Activated T-helper 9 cell treated with anti-CD3 and anti-CD28 coated beads, Interleukin-2, amount 50 U/mL, for 16 hours (primary cell): ENCODE results near the gene GLB1L2.

ENCODE experiments used
- DNase-seq: peaks from one replicate; pipeline ENCODE4 v3.0.0-alpha.2; 2020; ENCODE audit warnings: low read depth

GLB1L2 gene

GRCh38 chr11:134405436-134405835 lies 73.6 kb downstream of the GLB1L2 start:
- no peak for DNase-seq

- DNase-seq: no peak
Observed at GRCh38 chr11:134405841-134406240, 74.1 kb downstream of the GLB1L2 start.

GRCh38 chr11:134406264-134407185 lies 74.7 kb downstream of the GLB1L2 start:
- no peak for DNase-seq

GRCh38 chr11:134407321-134407828 lies 75.6 kb downstream of the GLB1L2 start:
- DNase-seq: no peak

- DNase-seq: no peak
Observed at GRCh38 chr11:134407923-134408322, 76.1 kb downstream of the GLB1L2 start.

GRCh38 chr11:134409552-134410429 lies 78.0 kb downstream of the GLB1L2 start:
- no peak for DNase-seq

- no peak for DNase-seq
Observed at GRCh38 chr11:134410766-134411165, 79.0 kb downstream of the GLB1L2 start.

GRCh38 chr11:134412203-134413042 lies 80.6 kb downstream of the GLB1L2 start, which contains the start of gene B3GAT1:
B3GAT1 (minus strand) TSS chr11:134412242; CDS start chr11:134387659, 24,583 bp downstream.
- no peak for DNase-seq

- no peak for DNase-seq
Observed at GRCh38 chr11:134413043-134413825, 81.4 kb downstream of the GLB1L2 start.

- DNase-seq: no peak
Observed at GRCh38 chr11:134413826-134414731, 82.3 kb downstream of the GLB1L2 start.

- DNase-seq: no peak
Observed at GRCh38 chr11:134414766-134415765, 83.3 kb downstream of the GLB1L2 start.

- no peak for DNase-seq
Observed at GRCh38 chr11:134416726-134417125, 84.9 kb downstream of the GLB1L2 start.

- no peak for DNase-seq
Observed at GRCh38 chr11:134417871-134418840, 86.4 kb downstream of the GLB1L2 start.

GRCh38 chr11:134423106-134423505 lies 91.3 kb downstream of the GLB1L2 start:
- DNase-seq: no peak

GRCh38 chr11:134425413-134425812 lies 93.6 kb downstream of the GLB1L2 start:
- no peak for DNase-seq
